Activated CD4-positive, alpha-beta T cell treated with anti-CD3 and anti-CD28 coated beads for 36 hours (primary cell): ENCODE measurements around the gene MAPRE2. TPM values are rescaled to one million over a fixed set of nuclear protein-coding genes. Genes with fewer than 3 reads are reported as not detected.
A peak's percentile ranks its signal among the peaks of the same experiment; 100 is the strongest.

Source experiments
- ATAC-seq: fragments of 200-7000 bp; cut with Tn5 transposase; one replicate; pipeline ENCODE4 v1.10.0; 2021; ENCODE audit warnings: mild to moderate bottlenecking, moderate library complexity
- CTCF ChIA-PET: fragments of 350-600 bp; sonication (Branson Sonifier 250); formaldehyde crosslinking; loops from one replicate; lab custom pipeline; 2021; ENCODE audit warnings: antibody characterized with exemption; lab: Charles Lee
- POLR2A ChIA-PET: fragments of 350-600 bp; sonication (Branson Sonifier 250); formaldehyde crosslinking; loops from one replicate; lab custom pipeline; 2021; ENCODE audit warnings: antibody characterized with exemption, inconsistent platforms; lab: Charles Lee
- DNase-seq: peaks from one replicate; pipeline ENCODE4 v3.0.0-alpha.2; 2020
- H3K27ac Mint-ChIP-seq: one replicate; pipeline ENCODE4 v1.8.0; 2021; ENCODE audit warnings: mixed read lengths
- H3K27me3 Mint-ChIP-seq: one replicate; pipeline ENCODE4 v1.8.0; 2021; ENCODE audit warnings: mixed read lengths
- H3K36me3 Mint-ChIP-seq: one replicate; pipeline ENCODE4 v1.8.0; 2021; ENCODE audit warnings: low read depth, mixed read lengths
- H3K4me1 Mint-ChIP-seq: one replicate; pipeline ENCODE4 v1.8.0; 2021; ENCODE audit warnings: mixed read lengths
- H3K4me3 Mint-ChIP-seq: one replicate; pipeline ENCODE4 v1.8.0; 2021; ENCODE audit warnings: mild to moderate bottlenecking, moderate library complexity, mixed read lengths
- H3K9me3 Mint-ChIP-seq: one replicate; pipeline ENCODE4 v1.8.0; 2021; ENCODE audit warnings: low read depth, mixed read lengths
- intact Hi-C, 2 experiments: fragments of 100-400 bp; cut with DNase I in 1 of 2; cut with micrococcal nuclease in 1 of 2; formaldehyde crosslinking; loops; one replicate each; pipeline versions ENCODE4 v1.14.2 to v1.15.1; 2022 to 2024; cut with DNase I, micrococcal nuclease
- total RNA-seq, 2 experiments: library from RNA; stranded (reverse); gene quantifications; one replicate each; pipeline ENCODE4 v1.2.3, GENCODE V29; 2021

The MAPRE2 gene
- total RNA-seq, 2 experiments from 2014 or later = 59.4 to 83.8 TPM

DNA sequence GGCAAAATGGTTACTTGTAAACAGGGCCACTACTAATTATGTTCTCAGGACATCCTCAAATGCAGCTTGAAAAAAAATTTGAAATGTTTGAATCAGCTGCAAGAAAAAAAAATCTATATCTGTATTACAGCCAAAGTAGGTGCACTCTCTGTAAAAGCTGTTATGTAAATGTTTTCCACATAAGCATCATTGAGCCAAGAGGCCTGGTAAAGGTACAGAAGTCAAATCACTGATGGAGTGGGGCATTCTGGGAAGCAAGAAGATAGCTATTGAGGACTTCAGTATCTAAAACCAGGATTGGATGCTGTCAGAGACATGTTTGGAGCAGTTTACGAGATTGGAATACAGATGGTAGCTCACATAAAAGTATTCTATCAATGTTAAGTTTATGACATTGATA is 80.3 kb downstream of the MAPRE2 start:
- Mint-ChIP-seq H3K9me3 (peaks cover 6% of the 10 kb centered on the region), H3K27ac (peak overlapping the region; percentile 2), H3K4me3 (no peak overlapping the region), H3K36me3 (peaks cover 19% of the 10 kb centered on the region), H3K4me1 (peaks cover 25% of the 10 kb centered on the region), H3K27me3 (no peaks in the 10 kb centered on the region)
- ChIA-PET POLR2A (no interaction called here), CTCF (interaction anchor here (0.7 to 2.2 kb wide), 6 partner anchors 11 to 113 kb away, joined by 3 to 8 read pairs (median 4); no protein-coding TSS in a partner anchor)
- intact Hi-C loops = no loop called here
- ATAC-seq (no peak), DNase-seq (no peak)

DNA sequence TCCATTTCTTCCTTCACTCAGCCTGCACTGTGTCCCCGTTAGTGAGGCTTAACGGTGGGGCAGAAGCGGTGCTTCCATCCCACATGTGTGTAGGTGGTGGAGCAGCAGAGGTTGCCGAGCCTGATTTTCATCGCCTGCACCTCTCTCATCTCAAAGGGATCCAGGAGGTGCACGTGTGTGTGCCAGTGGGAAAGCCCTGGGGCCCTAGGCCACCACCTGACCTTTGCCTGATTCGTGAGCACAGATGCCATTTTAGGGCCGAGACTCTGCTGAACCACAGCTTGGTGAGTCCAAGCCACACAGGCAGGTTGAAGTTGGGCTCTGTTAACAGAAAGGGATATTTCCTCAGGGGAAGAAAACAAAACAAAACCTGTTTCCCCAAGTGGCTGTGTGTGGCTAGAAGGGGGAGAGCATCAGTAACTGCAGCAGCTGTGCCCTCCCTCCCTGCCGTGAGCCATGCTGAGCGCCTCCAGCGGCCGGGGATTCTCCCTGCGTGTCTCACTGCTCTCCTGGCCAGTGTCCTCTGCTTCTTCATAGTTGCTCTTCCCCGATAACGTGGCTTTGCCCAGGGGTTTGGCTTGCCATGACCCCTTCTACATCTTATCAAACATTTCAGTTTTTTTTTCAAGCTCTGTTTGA is 81.5 kb downstream of the MAPRE2 start:
- POLR2A ChIA-PET = no interaction called here
- intact Hi-C loops = no loop called here
- DNase-seq (peak; percentile 66), ATAC-seq (peak; percentile 86)
- peaks cover 17% of the 10 kb centered on the region for H3K4me1 Mint-ChIP-seq
- H3K27me3 Mint-ChIP-seq = no peaks in the 10 kb centered on the region
- peaks cover 26% of the 10 kb centered on the region for H3K36me3 Mint-ChIP-seq
- CTCF ChIA-PET = interaction anchor here (0.9 to 2.2 kb wide), 7 partner anchors 21 to 117 kb away, joined by 3 to 7 read pairs (median 3); no protein-coding TSS in a partner anchor
- peak overlapping the region; percentile 25 for H3K4me3 Mint-ChIP-seq
- peaks cover 6% of the 10 kb centered on the region for H3K9me3 Mint-ChIP-seq
- H3K27ac Mint-ChIP-seq = peak overlapping the region; percentile 59

DNA sequence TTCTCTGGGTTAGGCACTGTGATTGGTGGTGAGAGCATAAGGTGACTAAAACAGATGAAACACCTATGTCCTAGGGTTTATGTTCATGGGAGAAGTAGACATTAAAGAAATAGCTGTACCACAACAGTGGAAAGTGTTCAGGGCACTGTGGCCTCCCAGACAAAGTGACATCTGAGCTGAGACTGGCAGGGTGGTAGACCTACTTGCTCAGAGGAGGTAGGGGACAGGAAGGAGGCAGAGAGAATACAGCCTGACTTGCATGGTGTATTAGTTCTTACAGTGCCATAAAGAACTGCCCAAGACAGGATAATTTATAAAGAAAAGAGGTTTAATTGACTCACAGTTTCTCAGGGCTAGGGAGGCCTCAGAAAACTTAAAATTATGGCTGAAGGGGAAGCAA is 82.6 kb downstream of the MAPRE2 start:
- intact Hi-C loops = no loop called here
- H3K27me3 Mint-ChIP-seq = no peaks in the 10 kb centered on the region
- H3K9me3 Mint-ChIP-seq = peaks cover 6% of the 10 kb centered on the region
- ATAC-seq (no peak), DNase-seq (no peak)
- CTCF ChIA-PET = interaction anchor here (1.1 to 1.8 kb wide), 3 partner anchors 22 to 94 kb away, joined by 3 to 5 read pairs (median 3); no protein-coding TSS in a partner anchor
- peaks cover 17% of the 10 kb centered on the region for H3K4me1 Mint-ChIP-seq
- POLR2A ChIA-PET = no interaction called here
- H3K36me3 Mint-ChIP-seq = peaks cover 29% of the 10 kb centered on the region
- no peak overlapping the region for H3K4me3 Mint-ChIP-seq
- no peak overlapping the region for H3K27ac Mint-ChIP-seq

DNA sequence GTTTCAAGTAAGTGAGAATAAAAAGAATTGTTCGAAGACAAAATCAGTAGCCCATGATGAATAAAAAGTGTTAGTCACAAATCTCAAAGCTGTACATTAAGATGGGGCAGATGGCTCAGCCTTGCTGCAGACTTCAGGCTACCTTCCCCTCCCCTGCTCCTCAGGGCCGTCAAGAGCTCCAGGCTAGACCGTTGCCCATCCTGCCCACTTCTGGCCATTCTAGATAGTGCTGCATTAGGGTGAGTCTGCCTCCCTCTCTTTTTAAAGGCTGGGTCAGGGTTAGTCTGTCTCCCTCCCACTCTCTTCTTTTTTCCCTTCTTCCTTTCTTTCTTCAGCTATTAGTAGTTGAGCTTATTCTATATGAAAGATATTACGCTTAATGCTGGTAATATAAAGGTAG is 86.0 kb downstream of the MAPRE2 start:
- Mint-ChIP-seq H3K4me1 (peaks cover 8% of the 10 kb centered on the region), H3K4me3 (no peak overlapping the region), H3K36me3 (peaks cover 38% of the 10 kb centered on the region), H3K27me3 (no peaks in the 10 kb centered on the region), H3K27ac (no peak overlapping the region), H3K9me3 (peaks cover 6% of the 10 kb centered on the region)
- DNase-seq (peak; percentile 30), ATAC-seq (peak; percentile 61)
- intact Hi-C loops = no loop called here
- POLR2A ChIA-PET = no interaction called here
- CTCF ChIA-PET = interaction anchor here (0.8 to 2.7 kb wide), 8 partner anchors 8 to 121 kb away, joined by 3 to 8 read pairs (median 4); no protein-coding TSS in a partner anchor

DNA sequence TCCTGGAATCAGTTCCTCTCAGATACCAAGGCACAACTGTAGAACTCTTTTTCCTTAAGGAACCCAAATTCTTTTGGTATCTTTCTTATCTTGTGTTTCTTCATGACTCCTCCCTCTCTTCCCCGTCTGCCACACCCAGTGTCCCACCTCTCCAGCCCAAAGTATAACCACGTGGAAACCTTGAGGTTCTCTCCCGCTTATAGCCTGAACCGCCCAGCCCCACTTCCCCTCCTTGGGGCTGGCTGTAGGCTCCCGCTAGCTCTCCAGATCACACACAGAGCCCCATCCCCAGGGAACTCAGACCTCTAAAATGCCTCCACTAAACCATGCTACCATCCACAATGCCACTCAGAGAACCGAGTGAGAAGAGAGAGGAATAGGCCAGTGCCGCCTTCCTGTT is 87.5 kb downstream of the MAPRE2 start:
- Mint-ChIP-seq H3K9me3 (peaks cover 4% of the 10 kb centered on the region), H3K27me3 (no peaks in the 10 kb centered on the region), H3K27ac (no peak overlapping the region), H3K36me3 (peaks cover 41% of the 10 kb centered on the region), H3K4me1 (no peaks in the 10 kb centered on the region), H3K4me3 (no peak overlapping the region)
- ATAC-seq (no peak), DNase-seq (no peak)
- intact Hi-C loops = no loop called here
- CTCF ChIA-PET = interaction anchor here (1.1 to 1.5 kb wide), 3 partner anchors 15 to 258 kb away, joined by 3 to 4 read pairs (median 4); no protein-coding TSS in a partner anchor
- POLR2A ChIA-PET = no interaction called here

DNA sequence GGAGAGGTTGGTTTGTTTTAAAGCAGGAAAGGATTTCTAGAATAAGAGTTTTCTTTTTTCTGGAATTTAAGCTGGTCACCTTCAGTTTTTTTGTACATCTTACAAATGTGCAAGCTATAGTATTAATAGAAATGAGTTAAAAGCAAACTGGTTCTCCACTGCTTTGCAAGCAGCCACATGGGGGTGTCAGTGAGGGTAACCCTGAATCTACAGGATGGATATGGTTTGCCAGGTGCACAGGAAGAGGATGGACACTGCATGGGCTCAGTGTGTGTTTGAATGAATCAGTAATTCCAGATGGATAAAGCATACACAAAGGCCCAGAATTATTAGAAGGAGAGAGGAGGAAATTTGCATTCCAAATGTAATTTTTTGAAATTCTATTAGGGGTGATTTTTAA is 89.0 kb downstream of the MAPRE2 start:
- intact Hi-C loops = no loop called here
- Mint-ChIP-seq H3K9me3 (no peaks in the 10 kb centered on the region), H3K27ac (no peak overlapping the region), H3K4me3 (no peak overlapping the region), H3K4me1 (peaks cover 2% of the 10 kb centered on the region), H3K36me3 (peaks cover 39% of the 10 kb centered on the region), H3K27me3 (no peaks in the 10 kb centered on the region)
- ATAC-seq = no peak
- ChIA-PET POLR2A (interaction anchor here (0.6 kb wide), 1 partner anchor 191 kb away, joined by 3 read pairs; no protein-coding TSS in a partner anchor), CTCF (interaction anchor here (0.8 to 1.2 kb wide), 4 partner anchors 11 to 124 kb away, joined by 3 to 4 read pairs (median 3); no protein-coding TSS in a partner anchor)
- DNase-seq = no peak

DNA sequence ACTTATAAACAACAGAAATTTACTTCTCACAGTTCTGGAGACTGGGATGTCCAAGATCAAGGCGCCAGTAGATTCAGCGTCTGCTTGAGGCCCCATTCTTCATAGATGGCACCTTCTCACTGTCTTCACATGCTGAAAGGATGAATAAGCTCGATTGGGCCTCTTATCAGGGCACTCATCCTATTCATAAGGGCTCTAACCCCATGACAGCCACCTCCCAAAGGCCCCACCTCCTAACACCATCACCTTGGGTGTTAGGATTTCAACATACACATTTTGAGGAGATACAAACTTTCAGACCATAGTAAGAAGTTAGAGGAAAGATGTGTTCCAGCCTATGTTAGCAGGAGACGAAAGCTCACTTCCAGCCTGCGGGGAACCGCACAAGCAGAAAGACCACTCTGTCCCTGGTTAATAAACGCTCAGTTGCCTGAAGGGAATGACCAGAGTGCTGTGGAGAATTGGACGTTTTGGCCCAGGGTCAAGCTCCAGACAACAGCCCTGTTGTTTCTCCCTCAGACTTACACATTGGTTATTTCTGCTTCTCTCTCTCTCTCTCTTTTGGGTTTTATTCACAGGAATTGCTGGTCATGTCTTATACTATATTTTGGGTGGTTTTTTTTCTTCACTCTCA is 90.3 kb downstream of the MAPRE2 start:
- intact Hi-C loops = no loop called here
- H3K4me1 Mint-ChIP-seq = peaks cover 2% of the 10 kb centered on the region
- DNase-seq (no peak), ATAC-seq (no peak)
- no peaks in the 10 kb centered on the region for H3K9me3 Mint-ChIP-seq
- ChIA-PET POLR2A (no interaction called here), CTCF (interaction anchor here (0.6 to 1.2 kb wide), 3 partner anchors 12 to 101 kb away, joined by 3 to 4 read pairs (median 3); no protein-coding TSS in a partner anchor)
- peaks cover 49% of the 10 kb centered on the region for H3K36me3 Mint-ChIP-seq
- H3K27me3 Mint-ChIP-seq = no peaks in the 10 kb centered on the region
- H3K4me3 Mint-ChIP-seq = no peak overlapping the region
- H3K27ac Mint-ChIP-seq = no peak overlapping the region

DNA sequence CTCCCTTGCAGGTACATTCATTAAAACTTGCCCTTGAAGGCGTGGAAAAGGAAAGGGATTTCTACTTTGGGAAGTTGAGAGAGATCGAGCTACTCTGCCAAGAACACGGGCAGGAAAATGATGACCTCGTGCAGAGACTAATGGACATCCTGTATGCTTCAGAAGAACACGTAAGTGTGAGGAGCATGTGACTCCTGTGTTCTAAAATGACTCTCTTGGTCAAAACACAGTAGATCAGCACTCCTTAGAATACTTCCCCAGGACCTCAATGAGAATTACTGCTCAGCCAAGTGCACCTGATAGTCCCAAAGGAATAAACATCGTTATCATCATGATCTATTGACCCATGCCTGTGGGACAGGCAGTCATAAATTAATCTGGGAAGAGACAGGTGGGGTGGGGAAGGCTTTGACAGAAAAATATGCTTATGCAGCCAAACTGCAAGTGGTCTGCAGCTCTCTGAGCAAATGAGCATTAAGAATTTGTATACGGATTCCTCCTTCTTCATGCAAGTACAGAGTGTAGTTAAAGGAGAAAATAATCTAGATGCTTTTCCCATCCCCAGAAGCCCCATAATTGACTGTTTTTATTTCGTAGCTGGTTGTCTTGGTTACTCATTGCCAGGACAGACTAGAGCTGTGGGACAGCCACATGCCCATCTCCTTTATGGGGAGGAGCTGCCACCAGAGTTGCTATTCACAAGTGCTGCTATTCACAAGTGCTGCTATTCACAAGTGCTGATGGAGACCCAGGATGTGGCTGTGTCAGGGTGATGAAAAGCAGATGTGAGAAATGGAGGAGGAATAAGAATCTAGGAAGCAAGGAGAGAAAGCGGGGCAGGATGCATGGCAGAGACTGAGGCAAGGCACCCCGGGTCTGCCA is 91.0 kb downstream of the MAPRE2 start:
- H3K4me1 Mint-ChIP-seq = peaks cover 2% of the 10 kb centered on the region
- peak overlapping the region; percentile 24 for H3K27ac Mint-ChIP-seq
- H3K9me3 Mint-ChIP-seq = no peaks in the 10 kb centered on the region
- ChIA-PET CTCF (interaction anchor here (0.6 to 1.2 kb wide), 2 partner anchors 13 to 102 kb away, joined by 3 to 4 read pairs; no protein-coding TSS in a partner anchor), POLR2A (no interaction called here)
- H3K27me3 Mint-ChIP-seq = no peaks in the 10 kb centered on the region
- H3K4me3 Mint-ChIP-seq = no peak overlapping the region
- ATAC-seq (no peak), DNase-seq (no peak)
- intact Hi-C loops = no loop called here
- peaks cover 45% of the 10 kb centered on the region for H3K36me3 Mint-ChIP-seq

DNA sequence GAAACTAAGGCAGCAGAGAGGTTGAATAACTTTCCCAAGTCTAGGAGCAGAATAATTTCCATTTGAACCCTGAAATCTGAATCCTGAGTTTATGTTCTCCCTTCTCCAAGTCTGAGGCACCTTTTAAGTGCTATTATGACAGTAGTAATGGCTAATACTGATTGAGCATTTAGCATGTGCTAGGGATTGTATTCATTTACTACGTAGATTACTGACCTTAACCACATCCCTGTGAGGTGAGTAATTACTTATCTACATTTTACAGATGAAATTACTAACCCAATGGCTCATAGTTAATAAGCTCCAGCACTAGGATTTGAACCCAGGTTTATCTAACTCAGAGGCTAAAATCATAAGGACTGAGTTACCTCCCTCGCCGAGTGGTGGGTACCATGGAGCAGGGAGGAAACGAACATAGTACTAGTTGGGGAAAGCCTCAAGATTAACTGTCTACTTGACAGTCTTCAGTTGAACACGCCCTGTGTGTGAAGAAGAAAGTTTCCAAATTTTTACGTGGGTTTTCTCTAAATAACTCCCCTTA is 93.0 kb downstream of the MAPRE2 start:
- DNase-seq (no peak), ATAC-seq (no peak)
- intact Hi-C loops = no loop called here
- Mint-ChIP-seq H3K27me3 (no peaks in the 10 kb centered on the region), H3K9me3 (no peaks in the 10 kb centered on the region), H3K4me1 (peaks cover 2% of the 10 kb centered on the region), H3K4me3 (no peak overlapping the region), H3K36me3 (peaks cover 44% of the 10 kb centered on the region), H3K27ac (peak overlapping the region; percentile 0)
- POLR2A ChIA-PET = no interaction called here
- CTCF ChIA-PET = interaction anchor here (0.7 kb wide), 2 partner anchors 9 to 10 kb away, joined by 3 read pairs; no protein-coding TSS in a partner anchor

DNA sequence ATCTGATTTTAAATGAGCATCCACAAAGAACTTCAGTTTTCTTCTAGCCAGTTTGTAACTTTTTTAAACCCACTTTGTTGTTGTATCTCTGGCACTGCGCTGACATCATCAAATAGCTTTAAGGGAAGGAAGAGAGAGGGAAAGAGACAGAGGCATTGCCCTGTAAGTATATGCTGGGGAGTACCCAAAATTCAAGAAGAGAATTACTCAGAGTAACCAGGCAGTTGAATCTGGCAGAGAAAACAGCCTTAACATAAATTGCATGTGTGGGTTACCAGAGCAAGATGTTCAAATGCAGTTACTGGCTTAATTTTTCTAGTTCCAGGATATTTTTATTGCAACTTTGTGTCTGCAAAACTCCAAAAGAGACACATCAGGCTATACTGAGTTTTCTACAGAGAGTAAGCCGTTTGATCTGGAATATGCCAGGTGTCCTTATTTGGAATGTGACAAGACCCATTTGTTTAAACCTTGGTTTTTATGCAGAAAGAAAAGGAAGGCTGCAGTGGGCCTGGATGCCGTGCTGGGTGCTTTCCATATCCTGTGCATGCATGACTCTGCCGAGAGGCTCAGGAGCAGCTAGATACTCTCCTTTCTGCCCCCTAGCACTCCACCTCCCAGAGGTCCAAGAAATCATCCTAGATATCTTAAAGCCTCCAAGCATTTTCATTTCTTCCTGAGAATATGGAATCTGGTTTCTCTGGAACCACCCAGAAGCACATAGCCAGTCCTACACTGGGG is 93.7 kb downstream of the MAPRE2 start:
- peaks cover 2% of the 10 kb centered on the region for H3K4me1 Mint-ChIP-seq
- intact Hi-C loops = no loop called here
- H3K9me3 Mint-ChIP-seq = no peaks in the 10 kb centered on the region
- H3K36me3 Mint-ChIP-seq = peaks cover 41% of the 10 kb centered on the region
- H3K27me3 Mint-ChIP-seq = no peaks in the 10 kb centered on the region
- DNase-seq = no peak
- ATAC-seq = no peak
- peak overlapping the region; percentile 0 for H3K27ac Mint-ChIP-seq
- CTCF ChIA-PET = interaction anchor here (0.7 kb wide), 2 partner anchors 9 to 128 kb away, joined by 3 read pairs; no protein-coding TSS in a partner anchor
- H3K4me3 Mint-ChIP-seq = no peak overlapping the region
- POLR2A ChIA-PET = no interaction called here
